GM21529 (cell line): ENCODE data around the gene ACAT1.
A peak's percentile ranks its signal among the peaks of the same experiment; 100 is the strongest.
"Not testable (repeated sequence)": the region's sequence is repeated elsewhere in the genome, so short reads cannot be mapped to it uniquely, and the experiment has no call there.

Experiments used
- ATAC-seq: cut with Tn5 transposase; IDR thresholded peaks from one replicate; pipeline ENCODE4 v1.9.1; 2021; ENCODE audit not compliant: unreplicated experiment

The ACAT1 gene

GRCh38 chr11:108144615-108145014 lies 23.2 kb downstream of the ACAT1 start:
- no peak for ATAC-seq

DNA sequence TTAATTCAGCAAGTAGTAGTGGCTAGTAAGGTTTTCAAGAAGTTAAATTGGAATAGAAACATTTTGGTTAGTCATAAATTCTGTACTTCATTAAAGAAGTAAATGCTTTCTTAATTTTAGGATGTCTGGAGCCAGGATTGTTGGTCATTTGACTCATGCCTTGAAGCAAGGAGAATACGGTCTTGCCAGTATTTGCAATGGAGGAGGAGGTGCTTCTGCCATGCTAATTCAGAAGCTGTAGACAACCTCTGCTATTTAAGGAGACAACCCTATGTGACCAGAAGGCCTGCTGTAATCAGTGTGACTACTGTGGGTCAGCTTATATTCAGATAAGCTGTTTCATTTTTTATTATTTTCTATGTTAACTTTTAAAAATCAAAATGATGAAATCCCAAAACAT lies 25.8 kb downstream of the ACAT1 start:
- no peak for ATAC-seq

DNA sequence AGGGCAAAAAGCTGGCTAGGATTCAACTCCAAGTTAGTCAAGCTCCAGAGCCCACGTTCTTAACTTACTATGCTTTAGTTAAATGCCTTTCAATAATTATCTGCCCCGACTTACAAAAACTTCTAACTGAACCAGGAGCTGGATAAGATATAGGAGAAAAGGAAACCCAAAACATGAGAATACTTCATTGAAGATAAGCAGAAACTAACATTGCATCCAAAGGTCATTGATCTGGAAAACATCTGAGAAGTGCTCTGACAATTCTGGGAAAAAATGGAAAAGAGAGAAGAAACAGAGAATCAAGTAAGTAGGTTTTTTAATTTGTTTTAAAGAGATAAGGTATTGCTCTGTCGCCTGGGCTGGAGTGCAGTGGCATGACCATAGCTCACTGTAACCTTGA lies 27.2 kb downstream of the ACAT1 start:
- no peak for ATAC-seq

DNA sequence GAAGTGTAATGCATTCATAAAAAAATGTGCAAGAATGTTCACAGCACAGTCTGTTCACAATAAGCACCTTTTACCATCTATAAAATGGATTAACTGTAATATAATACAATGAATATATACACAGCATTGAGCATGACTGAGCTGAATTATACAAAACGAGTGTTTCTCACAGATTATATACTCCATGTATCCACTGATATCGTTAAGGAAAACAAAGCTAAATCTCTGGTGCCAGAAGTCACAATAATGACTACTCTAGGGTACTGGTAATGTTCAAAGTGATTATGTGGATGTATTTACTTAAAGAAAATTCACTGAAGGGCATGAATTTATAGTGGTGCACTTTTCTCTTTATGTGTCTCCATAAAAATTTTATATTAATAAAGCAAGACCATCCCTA lies 33.2 kb downstream of the ACAT1 start:
- no peak for ATAC-seq

DNA sequence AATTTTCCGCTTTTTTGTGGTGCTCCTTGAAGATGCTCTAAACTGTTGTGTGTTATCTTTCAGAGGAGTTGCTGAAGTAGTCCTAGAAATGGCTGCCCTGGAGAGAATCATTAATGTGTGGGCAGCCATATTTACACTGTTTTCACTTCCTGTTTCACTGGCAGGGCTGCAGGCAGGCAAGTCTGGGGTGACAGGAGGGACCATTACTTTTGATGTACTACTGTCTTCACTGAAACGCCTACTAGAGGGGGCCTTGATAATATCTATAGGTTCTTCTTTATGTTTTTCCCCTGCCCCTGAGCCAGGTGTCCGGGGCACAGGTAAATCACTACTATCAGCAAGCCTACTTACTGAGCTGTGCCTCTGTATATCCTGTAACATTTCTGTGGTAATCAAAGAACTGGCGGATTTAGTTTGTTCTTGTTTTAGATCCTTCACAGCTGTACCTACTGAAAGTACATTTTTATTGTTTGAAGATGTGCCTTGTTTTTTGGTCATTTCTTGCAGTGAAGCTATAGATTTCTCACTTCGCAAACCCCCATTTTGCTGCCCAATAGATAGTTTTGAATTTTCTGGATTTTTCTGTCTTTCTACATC lies 39.7 kb downstream of the ACAT1 start:
- peak; percentile 99 for ATAC-seq

DNA sequence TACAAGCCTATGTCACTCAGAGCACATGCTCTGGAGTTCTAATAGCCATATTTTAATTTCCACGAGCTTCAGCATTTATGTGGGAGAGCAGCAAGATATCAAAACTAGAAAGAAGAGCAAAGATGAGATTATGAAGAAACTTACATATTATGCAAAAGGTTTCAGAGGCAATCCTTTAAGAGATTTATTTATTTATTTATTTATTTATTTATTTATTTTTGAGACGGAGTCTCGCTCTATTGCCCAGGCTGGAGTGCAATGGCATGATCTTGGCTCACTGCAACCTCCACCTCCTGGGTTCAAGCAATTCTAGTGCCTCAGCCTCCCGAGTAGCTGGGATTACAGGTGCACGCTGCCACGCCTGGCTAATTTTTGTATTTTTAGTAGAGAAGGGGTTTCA lies 41.5 kb downstream of the ACAT1 start:
- ATAC-seq, result not testable (repeated sequence)

DNA sequence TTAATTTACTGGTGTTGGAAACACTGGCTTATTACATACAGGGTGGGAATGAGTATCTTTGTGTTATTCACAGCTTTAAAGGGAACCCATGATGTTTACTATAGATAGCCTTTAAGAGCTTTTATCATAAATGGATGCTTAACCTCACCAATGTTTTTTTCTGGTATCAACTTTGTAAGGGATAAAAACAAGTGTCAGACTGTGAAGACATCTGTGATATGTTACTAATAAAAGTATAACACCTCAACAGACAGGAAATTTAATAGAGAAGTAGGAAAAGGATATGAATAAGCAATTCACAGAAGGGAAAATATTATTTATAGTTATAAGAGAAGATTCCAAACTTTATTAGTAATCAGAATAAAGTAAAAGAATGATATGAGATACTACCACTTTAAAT lies 46.3 kb downstream of the ACAT1 start:
- ATAC-seq, result no peak

- no peak for ATAC-seq
These were observed 48.8 kb downstream of the ACAT1 start for GRCh38 chr11:108170184-108170583.

- ATAC-seq, result no peak
These were observed 56.2 kb downstream of the ACAT1 start for GRCh38 chr11:108177570-108177969.

- ATAC-seq, result no peak
These were observed 72.4 kb downstream of the ACAT1 start for GRCh38 chr11:108193725-108194124.

DNA sequence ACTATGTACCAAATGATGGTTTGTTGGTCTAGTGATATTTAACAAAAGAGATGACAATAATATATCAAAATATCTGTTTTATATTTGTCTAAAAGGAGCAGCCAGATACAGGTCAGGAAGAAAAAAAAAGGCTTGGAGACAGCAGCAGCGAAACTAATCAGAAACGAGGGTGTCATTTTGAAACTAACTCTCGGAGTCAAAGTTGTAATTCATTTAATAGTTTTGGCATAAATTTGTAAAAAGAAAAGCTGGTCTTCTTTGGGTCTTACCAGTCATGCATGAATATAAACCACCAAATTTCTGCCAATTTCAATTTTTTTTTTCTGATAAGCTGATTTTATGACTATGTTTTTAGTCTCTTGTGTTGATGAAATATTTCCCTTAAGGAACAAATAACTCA lies 75.5 kb downstream of the ACAT1 start:
- peak; percentile 31 for ATAC-seq
